HG03175 (cell line): ENCODE results near the gene PCNA.

Experiments
- ATAC-seq: cut with Tn5 transposase; IDR thresholded peaks from one replicate; pipeline ENCODE4 v1.9.1; 2021; ENCODE audit warnings: mild to moderate bottlenecking, moderate library complexity; ENCODE audit not compliant: unreplicated experiment

Gene PCNA

DNA sequence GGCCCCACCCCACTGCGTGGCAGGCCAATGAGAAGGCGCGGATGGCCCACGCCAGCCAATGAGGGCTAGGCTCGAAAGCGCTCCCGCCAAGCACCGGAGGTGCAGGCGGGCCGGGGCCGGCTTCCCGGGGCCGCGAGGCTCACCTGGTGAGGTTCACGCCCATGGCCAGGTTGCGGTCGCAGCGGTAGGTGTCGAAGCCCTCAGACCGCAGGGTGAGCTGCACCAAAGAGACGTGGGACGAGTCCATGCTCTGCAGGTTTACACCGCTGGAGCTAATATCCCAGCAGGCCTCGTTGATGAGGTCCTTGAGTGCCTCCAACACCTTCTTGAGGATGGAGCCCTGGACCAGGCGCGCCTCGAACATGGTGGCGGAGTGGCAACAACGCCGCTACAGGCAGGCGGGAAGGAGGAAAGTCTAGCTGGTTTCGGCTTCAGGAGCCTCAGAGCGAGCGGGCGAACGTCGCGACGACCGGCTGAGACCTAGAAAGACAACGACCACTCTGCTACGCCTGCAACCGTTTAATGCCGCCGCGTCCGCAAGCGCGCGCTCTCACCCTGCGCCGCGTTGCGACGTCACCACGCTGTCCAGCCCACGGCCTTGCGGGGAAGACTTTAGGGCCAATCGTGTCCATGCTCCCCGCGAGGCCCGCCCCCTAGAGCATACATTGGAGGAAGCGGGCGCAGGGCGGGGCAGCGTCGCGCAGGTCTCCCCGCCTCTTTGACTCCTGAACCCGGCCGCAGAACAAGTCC, at the start of gene PCNA:
Gene PCNA (minus strand): TSS at position 524 of the 750 bp plus-strand sequence. CDS start 160 bp downstream, at position 364.
- ATAC-seq, result peak; percentile 93

DNA sequence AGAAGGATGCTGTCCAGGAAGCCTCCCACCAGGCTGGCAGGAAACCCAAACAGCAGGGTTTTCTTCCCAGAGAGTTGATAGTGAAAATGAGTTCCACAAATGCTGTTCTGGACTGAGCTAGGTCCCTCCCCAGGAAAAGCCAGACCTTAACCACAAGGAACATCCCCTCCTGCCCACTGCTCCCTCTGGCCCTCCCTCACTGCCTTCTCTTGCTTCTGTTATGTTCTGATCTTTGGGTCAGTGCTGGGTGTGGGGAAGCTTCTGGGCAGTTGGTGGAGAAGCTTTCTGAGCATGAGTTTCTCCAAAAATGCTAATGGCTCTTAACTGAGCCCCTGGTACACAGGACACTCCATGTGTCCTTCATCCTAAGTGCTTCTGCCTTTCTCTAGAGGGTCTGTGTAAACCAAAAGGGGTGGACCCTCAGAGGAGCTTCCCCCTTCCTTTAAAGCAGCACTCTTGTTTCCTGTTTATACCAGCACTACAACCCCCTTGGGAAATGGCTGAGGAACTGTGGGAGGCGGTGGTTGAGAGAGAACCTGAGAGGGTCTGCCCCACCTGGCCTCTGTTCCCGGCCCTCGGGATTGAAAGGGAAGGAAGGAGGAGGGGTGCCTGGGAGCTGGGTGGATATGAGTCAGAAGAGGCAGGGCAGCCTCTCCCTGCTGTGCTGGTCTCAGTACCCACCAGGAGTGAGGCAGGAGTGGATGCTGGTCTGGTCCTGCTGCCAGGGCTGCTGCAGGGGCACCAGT, 49.1 kb upstream of the PCNA start:
- ATAC-seq, result no peak

DNA sequence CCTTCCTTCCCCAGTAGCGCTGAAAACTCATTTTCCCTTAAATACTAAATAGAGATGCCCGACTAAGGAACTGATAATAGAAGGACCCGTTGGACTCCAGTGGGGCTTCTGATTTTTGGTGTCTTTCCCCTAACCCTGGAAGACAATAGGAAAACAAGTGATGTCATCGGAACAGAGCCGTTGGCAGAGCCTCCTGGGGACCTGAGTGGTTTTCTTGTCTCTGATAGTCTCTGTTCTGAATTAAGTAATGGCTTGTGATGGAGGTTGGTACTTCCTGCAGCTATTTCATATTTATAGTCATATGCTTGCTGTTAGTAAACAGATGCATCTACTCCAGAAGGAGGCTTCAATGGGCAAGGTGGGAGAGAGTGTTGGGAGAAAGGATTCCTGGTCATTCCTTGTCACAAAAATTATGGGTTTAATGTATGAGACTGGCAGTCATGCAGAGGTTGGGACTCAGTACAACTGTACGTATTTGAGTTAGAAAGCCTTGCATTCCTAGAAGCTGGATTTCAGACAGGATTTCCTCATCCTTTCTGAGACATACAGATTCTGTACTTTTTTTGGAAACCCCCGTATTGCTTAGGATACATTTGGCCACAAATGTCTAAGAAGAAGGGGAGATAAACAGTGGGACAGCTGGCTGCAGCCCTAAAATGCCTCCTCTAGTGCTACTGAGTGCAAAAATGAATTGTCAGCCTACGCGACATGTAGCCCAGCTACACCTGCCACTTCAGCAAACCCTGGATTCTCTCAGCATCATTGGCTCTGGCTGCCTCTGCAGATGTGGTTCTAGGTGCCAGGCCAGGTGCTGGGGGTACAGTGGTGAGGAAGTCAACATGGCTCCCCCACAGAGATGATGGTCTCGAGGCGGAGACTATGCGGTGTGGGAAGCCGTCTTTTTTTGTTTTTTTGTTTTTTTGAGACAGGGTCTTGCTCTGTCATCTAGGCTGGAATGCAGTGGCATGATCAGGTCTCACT, 45.2 kb upstream of the PCNA start:
- ATAC-seq, result no peak

DNA sequence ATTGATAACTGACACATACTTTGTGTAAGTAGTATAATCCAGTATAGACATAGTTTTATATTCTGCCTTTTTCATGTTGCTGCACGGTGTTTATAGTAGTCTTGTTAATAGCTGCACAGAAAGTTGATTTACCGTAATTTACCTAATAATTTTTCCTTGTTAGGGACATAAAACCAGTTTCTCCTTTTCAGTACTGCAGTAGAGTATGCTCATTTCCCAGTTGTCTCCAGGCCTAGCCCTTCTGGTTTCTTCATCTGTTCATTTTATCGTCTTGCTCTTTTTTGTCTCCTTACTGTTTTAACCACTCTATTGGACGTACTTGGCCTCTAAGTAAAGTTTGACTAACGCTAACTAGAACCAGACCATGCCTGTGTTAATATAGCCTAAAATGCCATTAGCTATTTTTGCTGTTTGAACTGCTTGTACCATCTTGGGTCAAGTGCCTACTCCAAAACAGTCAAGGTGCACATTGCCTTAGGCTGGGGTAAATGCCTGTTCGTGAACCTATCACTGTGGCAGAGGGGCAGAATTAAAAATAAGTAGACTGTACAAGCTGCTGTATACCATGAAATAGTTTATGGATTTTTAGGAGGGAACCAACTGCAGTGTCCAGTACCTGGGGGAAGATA, 41.9 kb upstream of the PCNA start:
- no peak for ATAC-seq

DNA sequence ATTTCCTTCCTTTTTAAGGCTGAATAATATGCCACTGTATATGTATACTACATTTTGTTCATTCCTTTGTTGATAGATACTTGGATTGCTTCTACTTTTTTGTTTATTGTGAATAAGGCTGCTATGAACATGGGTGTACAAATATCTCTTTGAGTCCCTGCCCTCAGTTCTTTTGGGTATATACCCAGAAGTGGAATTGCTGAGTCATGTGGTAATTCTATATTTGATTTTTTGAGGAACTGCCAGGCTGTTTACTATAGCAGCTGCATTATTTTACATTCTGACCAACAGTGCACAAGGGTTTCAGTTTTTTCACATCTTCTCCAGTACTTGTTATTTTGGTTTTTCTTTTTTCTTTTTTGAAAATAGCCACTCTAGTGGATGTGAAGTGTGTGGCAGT, 41.1 kb upstream of the PCNA start:
- no peak for ATAC-seq

DNA sequence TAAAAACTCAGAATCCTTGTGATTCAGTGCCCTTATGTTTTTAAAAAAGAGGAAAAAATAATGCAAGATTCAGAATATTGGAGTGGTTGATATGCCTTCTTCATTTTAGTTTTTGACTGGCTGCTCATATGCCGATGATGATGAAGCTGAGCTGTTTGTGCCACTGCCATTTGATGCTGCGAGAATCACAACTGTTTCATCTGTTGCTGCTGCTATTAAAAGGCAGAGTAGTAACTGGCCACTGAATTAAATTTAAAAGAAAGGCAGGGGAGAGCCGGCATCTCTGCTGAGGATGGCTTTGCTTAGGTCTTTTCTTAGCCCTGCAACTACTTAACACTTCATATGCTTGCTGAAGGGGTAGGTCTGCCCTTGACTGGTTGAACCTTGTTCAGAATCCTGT, 40.2 kb upstream of the PCNA start:
- ATAC-seq, result no peak

DNA sequence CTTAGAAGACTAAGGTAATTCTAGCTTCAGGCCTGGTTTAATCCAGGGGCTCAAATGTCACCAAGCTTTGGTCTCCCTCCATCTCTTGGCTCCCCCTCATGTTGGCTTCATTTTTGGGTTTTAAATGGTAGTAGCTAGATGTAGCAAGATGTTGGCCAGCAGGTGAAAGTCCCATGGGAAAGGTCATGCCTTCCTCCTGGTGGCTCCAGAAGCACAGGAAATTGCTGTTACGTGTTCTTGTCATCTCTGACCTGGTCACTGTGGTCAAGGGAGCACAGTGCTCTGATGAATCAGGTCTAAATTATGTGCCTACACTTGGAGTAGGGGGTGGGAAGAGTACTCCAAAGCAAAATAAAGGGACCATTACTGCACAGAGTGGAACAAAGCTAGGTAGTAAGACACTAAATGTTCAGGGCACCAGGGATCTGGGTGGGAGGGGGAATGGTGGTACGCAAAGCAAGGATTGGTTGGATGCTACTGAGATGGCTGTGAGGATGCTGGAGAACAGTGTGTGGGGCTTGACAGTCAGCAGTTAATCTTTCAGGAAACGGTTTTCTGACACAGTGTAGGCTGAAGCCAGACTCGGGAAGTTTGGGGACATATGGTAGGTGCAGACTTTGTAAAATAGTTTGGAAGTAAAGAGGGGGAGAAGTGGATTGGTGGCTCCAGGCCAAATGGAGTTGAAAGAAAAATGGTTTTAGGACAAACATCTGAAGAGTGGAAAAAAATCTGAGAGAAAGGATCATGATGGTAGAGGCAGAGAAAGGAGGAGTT, 37.1 kb upstream of the PCNA start:
- ATAC-seq, result no peak

DNA sequence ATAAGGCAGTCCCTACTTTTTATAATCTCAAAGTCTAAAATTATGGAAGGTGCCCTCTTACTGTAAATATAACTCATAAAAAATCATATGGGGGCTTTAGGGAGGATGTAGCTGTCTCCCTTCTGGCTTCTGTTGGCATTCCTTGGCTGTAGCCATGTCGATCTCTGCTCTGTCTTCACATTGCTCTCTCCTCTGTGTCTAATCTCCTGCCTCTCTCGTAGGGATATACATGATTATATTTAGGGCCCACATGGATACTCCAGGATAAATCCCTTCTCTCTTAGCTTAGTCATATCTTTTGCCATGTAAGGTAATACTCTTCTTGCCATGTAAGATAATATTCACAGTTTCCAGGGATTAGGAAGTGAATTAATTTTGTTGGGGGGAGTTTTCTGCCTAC, 35.6 kb upstream of the PCNA start:
- ATAC-seq, result no peak

DNA sequence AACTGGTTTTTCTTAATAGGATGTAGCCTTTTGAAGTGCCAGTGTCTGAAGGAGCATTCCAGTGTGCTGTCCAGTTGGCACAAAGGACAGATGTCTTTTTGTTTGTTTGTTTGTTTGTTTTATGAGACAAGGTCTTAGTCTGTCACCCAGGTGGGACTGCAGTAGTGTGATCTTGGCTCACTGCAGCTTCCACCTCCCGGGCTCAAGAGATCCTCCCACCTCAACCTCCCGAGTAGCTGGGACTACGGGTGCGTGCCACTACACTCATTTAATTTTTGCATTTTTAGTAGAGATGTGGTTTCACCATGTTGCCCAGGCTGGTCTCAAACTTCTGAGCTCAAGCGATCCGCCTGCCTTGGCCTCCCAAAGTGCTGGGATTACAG, 34.8 kb upstream of the PCNA start:
- no peak for ATAC-seq

DNA sequence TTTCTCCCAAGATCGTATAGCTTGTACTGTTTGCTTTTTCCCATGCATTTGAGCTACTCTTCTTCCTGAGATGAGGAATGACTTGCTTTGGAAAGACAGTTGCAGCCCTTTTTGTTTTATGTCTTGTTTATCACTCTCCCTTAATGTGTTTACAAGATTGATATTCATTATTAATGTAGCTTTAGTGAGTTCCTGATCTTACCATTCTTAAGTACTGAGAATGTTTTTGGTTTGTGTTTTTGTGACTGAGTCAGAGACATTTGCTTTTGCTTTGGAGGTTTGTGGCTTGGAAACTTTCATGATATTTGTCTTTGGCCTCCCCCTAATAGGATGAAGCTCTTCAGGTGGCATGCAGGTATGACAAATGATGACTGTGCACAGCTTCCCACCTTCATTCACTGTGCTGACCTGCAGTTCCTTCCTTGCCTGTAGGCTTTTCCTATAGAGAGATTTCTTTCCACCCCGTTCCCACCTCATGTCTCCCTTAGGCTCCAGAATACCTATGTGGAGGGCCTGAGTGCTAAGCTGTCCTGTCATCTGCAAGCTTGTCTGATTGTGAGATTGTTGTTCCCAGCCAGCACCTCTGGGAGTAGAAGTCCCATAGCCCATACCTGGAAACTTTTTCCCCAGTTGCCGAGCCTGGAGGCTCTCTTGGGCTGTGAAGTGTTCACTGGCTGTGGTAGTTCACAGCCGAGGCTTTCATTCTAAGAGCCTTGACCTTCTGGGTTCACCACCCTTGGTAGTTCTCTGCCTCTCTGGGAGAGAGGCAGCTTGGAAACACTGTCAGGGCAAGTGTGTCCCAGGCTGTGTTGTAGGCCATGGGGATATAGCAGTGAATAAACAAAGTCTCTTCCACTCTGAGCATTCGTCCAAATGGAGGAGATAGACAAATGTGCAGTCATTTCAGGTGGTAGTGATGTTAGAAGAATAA, 34.1 kb upstream of the PCNA start:
- ATAC-seq, result no peak

DNA sequence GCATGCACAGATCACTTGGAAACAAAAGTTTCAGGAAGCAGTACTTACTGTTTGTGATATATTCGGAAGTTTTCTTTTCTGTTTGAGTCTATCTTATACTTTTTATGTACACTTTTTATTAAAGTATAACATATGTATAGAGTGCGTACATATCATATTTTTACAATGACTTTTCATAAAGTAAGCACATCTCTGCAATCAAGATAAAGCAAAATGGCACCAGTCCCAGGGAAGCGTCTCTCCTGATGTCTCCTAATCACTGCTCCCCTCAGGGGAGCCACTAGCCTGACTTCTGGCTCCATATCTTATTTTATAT, 33.4 kb upstream of the PCNA start:
- ATAC-seq, result no peak

DNA sequence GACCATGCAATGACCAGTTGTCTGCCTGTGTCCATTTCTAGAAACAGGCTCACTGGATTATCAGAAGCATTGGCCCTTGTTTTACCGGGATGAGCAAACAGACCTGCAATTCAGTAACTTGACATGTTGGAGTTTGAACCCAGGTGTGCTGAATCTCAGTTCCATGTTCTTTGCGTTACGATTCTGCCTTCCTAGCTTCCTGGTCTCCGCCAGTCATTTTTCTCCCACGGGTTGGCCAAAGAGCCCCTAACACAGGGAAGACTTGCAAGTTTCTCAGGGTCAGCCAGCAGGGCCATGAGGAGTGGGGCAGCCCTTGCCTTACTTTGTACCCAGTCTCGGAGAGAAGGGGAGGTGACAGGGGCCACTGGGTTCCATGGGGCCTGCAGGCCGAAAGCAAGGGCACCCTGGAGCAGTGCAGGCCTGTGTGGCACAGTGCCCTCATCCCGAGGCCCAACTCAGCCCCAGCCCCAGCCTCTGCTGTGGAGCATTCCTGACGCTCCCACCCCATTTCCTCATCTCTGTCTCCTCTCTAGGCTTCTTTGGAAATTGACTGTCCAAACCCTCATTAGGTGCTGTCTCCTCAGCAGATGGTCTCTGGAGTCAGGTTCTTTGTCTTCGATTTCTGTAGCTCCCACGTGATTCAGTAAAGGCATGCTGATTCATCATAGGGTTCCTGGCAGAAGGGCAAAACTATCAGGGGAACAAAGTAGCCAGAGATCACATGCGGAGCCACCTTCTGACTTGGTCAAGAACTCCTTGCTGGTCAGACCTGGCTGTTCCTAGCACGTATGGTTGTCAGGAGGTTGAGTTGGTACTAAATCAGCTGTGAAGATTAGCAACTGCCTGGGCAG, 30.7 kb upstream of the PCNA start:
- no peak for ATAC-seq

DNA sequence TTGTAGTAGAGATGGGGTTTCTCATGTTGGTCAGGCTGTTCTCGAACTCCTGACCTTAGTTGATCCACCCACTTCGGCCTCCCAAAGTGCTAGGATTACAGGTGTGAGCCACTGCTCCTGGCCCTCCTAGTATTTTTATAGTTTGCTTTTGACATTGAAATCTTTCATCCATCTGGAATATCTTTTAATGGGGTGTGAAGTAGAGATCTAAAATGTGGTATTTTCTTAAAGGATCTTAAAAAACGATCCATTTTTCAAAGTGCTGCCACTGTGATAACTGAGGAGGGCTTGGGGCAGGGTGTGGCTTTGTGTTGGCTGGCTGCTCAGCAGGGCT, 30.1 kb upstream of the PCNA start:
- no peak for ATAC-seq

DNA sequence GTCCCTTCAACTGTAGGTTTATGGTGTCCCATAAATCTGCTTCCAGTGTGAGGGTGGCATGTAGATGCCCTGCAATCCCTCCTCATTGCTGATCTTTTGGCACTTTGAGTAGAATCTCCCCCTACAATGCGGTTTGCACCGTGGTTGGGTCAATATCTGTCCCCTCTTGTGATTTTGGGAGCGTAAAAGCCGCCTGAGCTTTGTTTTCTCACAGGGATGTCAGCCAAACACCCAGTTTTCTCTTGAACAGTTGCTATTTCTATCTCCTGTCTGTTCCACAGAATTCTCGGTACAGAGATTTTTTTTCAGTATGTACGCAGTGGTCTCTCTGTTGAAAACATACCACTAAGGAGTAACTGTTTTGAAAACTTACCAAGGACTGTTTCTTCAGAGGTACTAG, 28.8 kb upstream of the PCNA start:
- ATAC-seq, result no peak

DNA sequence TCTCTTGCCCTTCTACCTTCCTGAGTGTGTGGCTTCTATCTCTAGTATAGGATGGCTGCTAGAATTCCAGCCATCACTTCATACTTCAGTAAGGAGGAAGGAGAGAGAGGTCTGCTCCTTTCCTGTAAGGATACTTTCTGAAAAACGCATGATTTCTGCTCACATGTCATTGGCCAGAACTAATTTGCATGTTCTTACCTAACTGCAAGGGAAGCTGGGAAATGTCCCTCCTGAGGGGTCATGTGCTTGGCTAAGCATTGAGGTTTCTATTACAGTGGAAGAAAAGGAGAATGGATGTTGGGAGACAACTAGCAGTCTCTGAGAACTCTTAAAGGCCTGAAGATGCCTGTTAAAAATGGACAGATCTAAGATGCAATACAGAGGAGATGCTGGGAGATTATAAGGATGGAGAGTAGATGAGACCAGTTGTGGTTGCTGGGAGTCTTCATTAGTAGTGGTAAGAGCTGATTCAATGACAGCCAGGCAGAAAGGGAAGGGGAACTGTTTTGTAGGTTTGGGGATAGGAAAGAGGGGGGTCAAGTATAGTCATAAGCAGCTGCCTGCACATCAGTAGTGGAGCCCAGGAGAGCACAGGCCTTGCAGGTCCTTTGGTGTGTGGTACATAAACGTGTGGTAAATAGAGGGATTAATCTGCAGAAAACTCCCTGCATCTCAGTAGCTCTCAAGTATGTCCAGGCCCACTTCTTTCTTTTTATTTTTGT, 27.3 kb upstream of the PCNA start:
- no peak for ATAC-seq

DNA sequence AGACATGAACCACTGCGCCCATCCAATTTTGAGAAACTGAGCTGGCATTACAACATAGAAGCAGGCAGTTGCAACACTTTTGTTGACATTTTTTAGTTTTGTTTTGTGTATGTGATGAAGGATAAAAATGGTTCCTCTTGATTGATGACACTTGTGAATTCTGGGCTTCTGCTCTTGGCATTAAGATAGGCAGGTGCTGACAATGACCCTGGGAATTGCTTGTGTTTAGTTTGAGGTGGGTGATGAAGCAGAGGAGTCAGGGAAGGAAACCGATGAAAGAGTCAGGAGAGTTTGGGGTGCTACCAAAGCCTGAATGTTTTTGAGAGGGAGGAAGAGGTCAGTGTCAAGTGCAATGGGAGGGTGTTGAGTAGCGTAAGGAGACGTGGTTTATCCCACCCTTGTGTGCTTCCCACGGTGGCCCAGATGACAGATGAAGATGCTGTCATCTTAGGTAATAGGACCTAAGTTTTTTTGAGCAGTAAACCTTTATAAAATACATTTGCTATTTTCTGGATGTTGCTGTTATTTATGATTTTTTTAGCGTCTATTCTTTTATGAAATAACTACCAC, 26.4 kb upstream of the PCNA start:
- no peak for ATAC-seq

DNA sequence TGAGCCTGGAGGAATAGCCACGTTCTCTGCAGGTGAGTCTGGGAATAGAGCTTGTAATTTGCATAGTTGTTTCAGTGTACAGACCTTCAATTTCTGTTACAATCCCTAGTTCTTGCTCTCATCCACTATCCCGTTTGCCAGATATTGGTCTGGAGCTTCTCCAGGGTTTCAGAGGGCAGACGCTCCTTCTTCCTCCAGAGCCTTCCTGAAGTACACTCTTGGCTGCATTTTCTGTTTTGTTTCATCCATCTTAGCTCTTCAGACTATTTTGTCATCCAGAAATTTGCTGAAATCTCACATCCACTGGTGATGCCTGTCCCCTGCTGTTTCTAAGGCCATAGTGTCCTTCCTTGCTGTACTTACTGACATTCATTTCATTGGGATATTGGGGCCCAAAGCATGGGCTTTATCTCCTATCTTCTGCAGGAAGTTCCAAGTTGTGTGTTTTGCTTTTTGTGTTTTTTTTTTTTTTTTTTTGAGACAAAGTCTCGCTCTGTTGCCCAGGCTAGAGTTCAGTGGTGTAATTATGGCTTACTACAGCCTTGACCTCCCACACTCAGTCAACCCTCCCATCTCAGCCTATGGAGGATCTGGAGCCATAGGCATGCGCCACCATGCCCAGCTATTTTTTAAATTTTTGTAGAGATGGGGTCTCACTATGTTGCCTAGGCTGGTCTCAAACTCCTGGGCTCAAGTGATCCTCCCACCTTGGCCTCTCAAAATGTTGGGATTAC, 25.8 kb upstream of the PCNA start:
- no peak for ATAC-seq
